HepG2 (cell line): Measurements from ENCODE around the gene PAN2. TPM values are rescaled to one million over a fixed set of nuclear protein-coding genes. Genes with fewer than 3 reads are reported as not detected.

Experiments used
- ATAC-seq: fragments of 200-7000 bp; cut with Tn5 transposase; 3 replicates; pipeline ENCODE4 v1.9.1; 2020; ENCODE audit warnings: mild to moderate bottlenecking, moderate library complexity
- BruUV-seq: library from RNA; stranded (reverse); fragments of 400-500 nt; replicated peaks from 2 replicates; lab custom pipeline; 2021; lab: Mats Ljungman, UMichigan
- CTCF ChIA-PET: fragments of 300-600 bp; formaldehyde crosslinking; extraction: SDS; loops from one replicate; lab custom pipeline; 2021; ENCODE audit warnings: low total read pairs, inconsistent platforms, low intra/inter-chr PET ratio; lab: Yijun Ruan, JAX
- POLR2A ChIA-PET: fragments of 350-600 bp; sonication (Branson Sonifier 250); formaldehyde crosslinking; loops from one replicate; lab custom pipeline; 2020; ENCODE audit warnings: antibody characterized with exemption, inconsistent platforms; lab: Yijun Ruan, JAX
- DNase-seq: peaks from one replicate; pipeline ENCODE4 v3.0.0-alpha.2; 2015; ENCODE audit warnings: low spot score
- FAIRE-seq: peaks from 3 replicates; lab custom pipeline; 2011; peaks lifted over from hg19 to GRCh38; lab: Jason Lieb, UNC
- H2AFZ ChIP-seq: one replicate; pipeline ENCODE4 v1.6.1; 2011; ENCODE audit warnings: low read length, inconsistent platforms
- H3K27ac ChIP-seq: fragments of 300-600 bp; 3 replicates; pipeline ENCODE4 v1.8.0; 2011; ENCODE audit warnings: mixed run types, mild to moderate bottlenecking, mixed read lengths, low read length, inconsistent platforms; ENCODE audit not compliant: insufficient read depth; ENCODE audit errors: extremely low read length
- H3K27me3 ChIP-seq, 2 experiments: fragments of 200-600 bp in 1 of 2; 2 replicates in 1 of 2; 3 replicates in 1 of 2; pipeline versions ENCODE4 v1.6.0 to v1.8.0; 2011; ENCODE audit warnings: low read length in 2 of 2, mild to moderate bottlenecking in 2 of 2, moderate library complexity in 2 of 2, inconsistent platforms in 1 of 2; ENCODE audit not compliant: insufficient read depth in 2 of 2, control insufficient read depth in 1 of 2
- H3K36me3 ChIP-seq, 2 experiments: fragments of 200-600 bp in 1 of 2; replicated peaks in 1 of 2; 2 replicates in 1 of 2; 3 replicates in 1 of 2; pipeline versions ENCODE4 v1.5.1 to v1.8.0; 2011; ENCODE audit warnings: low read length in 2 of 2, inconsistent platforms in 1 of 2; ENCODE audit not compliant: insufficient read depth in 2 of 2, control insufficient read depth in 1 of 2
- H3K4me1 ChIP-seq: 2 replicates; pipeline ENCODE4 v1.5.1; 2012; ENCODE audit warnings: low read length, inconsistent platforms; ENCODE audit not compliant: insufficient read depth
- H3K4me2 ChIP-seq: 2 replicates; pipeline ENCODE4 v1.6.0; 2011; ENCODE audit warnings: low read depth, low read length, inconsistent platforms
- H3K4me3 ChIP-seq, 3 experiments: fragments of 200-600 bp in 1 of 3; sonication (generic), shearing (Covaris generic) in 1 of 3; replicated peaks in 1 of 3; 2 replicates each; pipeline ENCODE4 v1.5.1; 2011 to 2016; ENCODE audit warnings: low read length in 3 of 3, inconsistent platforms in 2 of 3, low read depth in 2 of 3, mild to moderate bottlenecking in 2 of 3, control low read depth in 1 of 3, mixed read lengths in 1 of 3; ENCODE audit not compliant: insufficient read depth in 1 of 3
- H3K79me2 ChIP-seq: one replicate; pipeline ENCODE4 v1.6.1; 2011; ENCODE audit warnings: low read length, inconsistent platforms; ENCODE audit not compliant: insufficient read depth
- H3K9ac ChIP-seq: 2 replicates; pipeline ENCODE4 v1.6.0; 2011; ENCODE audit warnings: mild to moderate bottlenecking, low read depth, low read length, inconsistent platforms; ENCODE audit not compliant: insufficient read depth
- H3K9me3 ChIP-seq: 2 replicates; pipeline ENCODE4 v1.5.1; 2012; ENCODE audit warnings: mild to moderate bottlenecking, low read length
- H4K20me1 ChIP-seq: 2 replicates; pipeline ENCODE4 v1.6.0; 2011; ENCODE audit warnings: inconsistent platforms, mild to moderate bottlenecking, low read length, moderate library complexity; ENCODE audit not compliant: insufficient read depth
- ATRX ChIP-seq: sonication (generic); formaldehyde crosslinking; IDR thresholded peaks from 2 replicates; pipeline ENCODE4 v1.4.0; 2020; ENCODE audit warnings: missing genetic modification reagents, borderline replicate concordance
- CEBPB ChIP-seq: IDR thresholded peaks from 2 replicates; pipeline ENCODE4 v1.6.1; 2011; ENCODE audit warnings: low read depth, low read length, improper control_type of control experiment, borderline replicate concordance
- DNMT1 ChIP-seq: sonication (generic); formaldehyde crosslinking; IDR thresholded peaks from 2 replicates; pipeline ENCODE4 v1.5.1; 2020; ENCODE audit warnings: mild to moderate bottlenecking, missing genetic modification reagents
- ELK4 ChIP-seq: sonication (generic); formaldehyde crosslinking; IDR thresholded peaks from 2 replicates; pipeline ENCODE4 v1.9.0; 2021; ENCODE audit warnings: missing genetic modification reagents, borderline replicate concordance
- FOXM1 ChIP-seq: sonication (generic); formaldehyde crosslinking; IDR thresholded peaks from 2 replicates; pipeline ENCODE4 v1.5.0; 2020; ENCODE audit warnings: missing genetic modification reagents
- HDAC1 ChIP-seq: sonication (generic); formaldehyde crosslinking; IDR thresholded peaks from 2 replicates; pipeline ENCODE4 v1.5.1; 2020; ENCODE audit warnings: mild to moderate bottlenecking, missing genetic modification reagents
- HMGA1 ChIP-seq: sonication (generic); formaldehyde crosslinking; conservative IDR thresholded peaks from 2 replicates; pipeline ENCODE4 v1.4.0; 2020; ENCODE audit warnings: missing genetic modification reagents
- PHF5A ChIP-seq: IDR thresholded peaks from one replicate; pipeline ENCODE4 v1.6.1; 2018; ENCODE audit warnings: low read depth, missing genetic modification reagents; ENCODE audit not compliant: unreplicated experiment
- RORA ChIP-seq: sonication (generic); formaldehyde crosslinking; IDR thresholded peaks from 2 replicates; pipeline ENCODE4 v1.5.0; 2020; ENCODE audit warnings: mild to moderate bottlenecking, missing genetic modification reagents, moderate library complexity
- SYNCRIP ChIP-seq: fragments of 200-400 bp; formaldehyde crosslinking; IDR thresholded peaks from 2 replicates; pipeline ENCODE4 v1.6.1; 2018; ENCODE audit warnings: mild to moderate bottlenecking, low read depth, low read length; ENCODE audit not compliant: insufficient read depth
- TARDBP ChIP-seq: sonication (generic); formaldehyde crosslinking; IDR thresholded peaks from 2 replicates; pipeline ENCODE4 v1.8.0; 2022; ENCODE audit warnings: mild to moderate bottlenecking, missing genetic modification reagents
- TEAD3 ChIP-seq: optimal IDR thresholded peaks from 2 replicates; pipeline ENCODE3; 2016; ENCODE audit warnings: borderline replicate concordance
- ZBTB46 ChIP-seq: sonication (generic); formaldehyde crosslinking; IDR thresholded peaks from 2 replicates; pipeline ENCODE4 v1.4.0; 2020; ENCODE audit warnings: mild to moderate bottlenecking, missing genetic modification reagents, borderline replicate concordance
- ZC3H4 ChIP-seq: sonication (generic); formaldehyde crosslinking; IDR thresholded peaks from 2 replicates; pipeline ENCODE4 v1.4.0; 2020; ENCODE audit warnings: missing genetic modification reagents, borderline replicate concordance
- ZIK1 ChIP-seq: sonication (generic); formaldehyde crosslinking; IDR thresholded peaks from 2 replicates; pipeline ENCODE4 v1.5.0; 2020; ENCODE audit warnings: mild to moderate bottlenecking, low read depth, missing genetic modification reagents, borderline replicate concordance
- ZNF264 ChIP-seq: sonication (generic); formaldehyde crosslinking; IDR thresholded peaks from 2 replicates; pipeline ENCODE4 v1.4.0; 2020; ENCODE audit warnings: missing genetic modification reagents
- ZNF556 ChIP-seq: sonication (generic); formaldehyde crosslinking; IDR thresholded peaks from 2 replicates; pipeline ENCODE4 v1.4.0; 2020; ENCODE audit warnings: mild to moderate bottlenecking, missing genetic modification reagents, borderline replicate concordance
- ZNF619 ChIP-seq: sonication (generic); formaldehyde crosslinking; IDR thresholded peaks from 2 replicates; pipeline ENCODE4 v1.4.0; 2020; ENCODE audit warnings: mild to moderate bottlenecking, missing genetic modification reagents
- ZNF687 ChIP-seq: sonication (generic); formaldehyde crosslinking; IDR thresholded peaks from 2 replicates; pipeline ENCODE4 v1.5.1; 2020; ENCODE audit warnings: mild to moderate bottlenecking, missing genetic modification reagents, moderate library complexity
- ZNF75D ChIP-seq: sonication (generic); formaldehyde crosslinking; IDR thresholded peaks from 2 replicates; pipeline ENCODE4 v1.8.1; 2023; ENCODE audit warnings: missing genetic modification reagents, mild to moderate bottlenecking, borderline replicate concordance
- WGBS: methylation state at CpG from one replicate; pipeline ENCODE4 v1.1.6; 2017; ENCODE audit warnings: low lambda C conversion rate; 5-methylcytosine and 5-hydroxymethylcytosine counted together
- in situ Hi-C: cut with HindIII; loops from 2 replicates; pipeline ENCODE4 v1.10.0; 2017; ENCODE audit warnings: low pct_unique_long_range_greater_than_20kb; ENCODE audit not compliant: extremely low pct_ligation_motif_present
- intact Hi-C: fragments of 100-400 bp; cut with micrococcal nuclease; formaldehyde crosslinking; loops from one replicate; pipeline ENCODE4 v1.10.0; 2022; ENCODE audit not compliant: unreplicated experiment
- polyA plus RNA-seq, 8 experiments: library from polyadenylated mRNA; depleted of rRNA in 3 of 8; stranded (reverse) in 7 of 8; unstranded in 1 of 8; fragments of >200 nt; fragmentation: Illumina TruSeq in 4 of 8; extraction: Trizol in 4 of 8; gene quantifications; 2 replicates each; pipeline versions ENCODE4 v1.2.1 to v1.2.3, GENCODE V29; 2011 to 2016; ENCODE audit warnings: low read depth in 4 of 8, missing spikeins in 1 of 8, mixed read lengths in 1 of 8; ENCODE audit not compliant: insufficient read depth in 1 of 8
- total RNA-seq, 5 experiments: library from RNA; depleted of rRNA; stranded (reverse); fragments of >200 nt; fragmentation: Illumina TruSeq; extraction: Trizol; gene quantifications; 2 replicates each; pipeline ENCODE4 v1.2.3, GENCODE V29; 2016; ENCODE audit warnings: low read depth in 1 of 5

The PAN2 gene
- total and polyA plus RNA-seq, 2 of the 13 experiments (the other 11 are each of a cell fraction or from before 2014, with no cell fraction given): 27.2 to 61.1 TPM

- DNase-seq: no peak
- no TSS peak for BruUV-seq
- 77% methylated on average over 1 of the region's 1 CpG for WGBS
- no peaks in the 10 kb centered on the region; a peak in 1 of 5 replicates for H3K27me3 ChIP-seq
- in situ Hi-C loops (no loop called here), intact Hi-C loops (no loop called here)
- no peak overlapping the region for H3K27ac ChIP-seq
- no peak for ATAC-seq
- H3K36me3 ChIP-seq: peaks cover 2 to 17% of the 10 kb centered on the region in 2 experiments
- H3K9me3 ChIP-seq: no peaks in the 10 kb centered on the region
- FAIRE-seq: no peak
- CTCF ChIA-PET: no interaction called here
- POLR2A ChIA-PET: interaction anchor here (1.5 to 3.3 kb wide), 4 partner anchors 21 to 72 kb away, joined by 5 to 20 read pairs (median 8); partner anchors contain the start of genes APOF, CNPY2, COQ10A and STAT2
- no peaks in the 10 kb centered on the region for H4K20me1 ChIP-seq
- no peak overlapping the region for H3K9ac ChIP-seq
- no peaks in the 10 kb centered on the region for H3K79me2 ChIP-seq
- H3K4me2 ChIP-seq: no peak overlapping the region
- H3K4me3 ChIP-seq: no peak overlapping the region
- H2AFZ ChIP-seq: no peak overlapping the region
- peaks cover 45% of the 10 kb centered on the region for H3K4me1 ChIP-seq
- TF ChIP-seq ZNF619 (CRISPR knock-in tag): no peak
- no peak for TF ChIP-seq ZIK1 (CRISPR knock-in tag)
- no peak for TF ChIP-seq TEAD3
- 0 out of 2 replicates have a peak, but pooled peaks have one; percentile 55 for TF ChIP-seq ZBTB46
- TF ChIP-seq HMGA1 (CRISPR knock-in tag): no peak
- TF ChIP-seq ATRX (CRISPR knock-in tag): no peak
- TF ChIP-seq TARDBP (CRISPR knock-in tag): no peak
- no peak for TF ChIP-seq ELK4 (CRISPR knock-in tag)
- peak; percentile 18; the same call in 1 of the 2 replicates for TF ChIP-seq ZNF687 (CRISPR knock-in tag)
- TF ChIP-seq RORA (CRISPR knock-in tag): no peak
- no peak for TF ChIP-seq SYNCRIP
- TF ChIP-seq ZNF75D: no peak
- no peak for TF ChIP-seq ZNF264 (CRISPR knock-in tag)
- TF ChIP-seq FOXM1 (CRISPR knock-in tag): no peak
- TF ChIP-seq CEBPB: no peak
- no peak for TF ChIP-seq PHF5A (CRISPR knock-in tag)
- no peak for TF ChIP-seq ZNF556
- TF ChIP-seq HDAC1 (CRISPR knock-in tag): no peak
- no peak for TF ChIP-seq DNMT1 (CRISPR knock-in tag)
- no peak for TF ChIP-seq ZC3H4
These were observed 5.3 kb upstream of the PAN2 start for GRCh38 chr12:56339158-56339422.
